ENCODE measurements around the gene LRRC8E.

Gene LRRC8E

DNA sequence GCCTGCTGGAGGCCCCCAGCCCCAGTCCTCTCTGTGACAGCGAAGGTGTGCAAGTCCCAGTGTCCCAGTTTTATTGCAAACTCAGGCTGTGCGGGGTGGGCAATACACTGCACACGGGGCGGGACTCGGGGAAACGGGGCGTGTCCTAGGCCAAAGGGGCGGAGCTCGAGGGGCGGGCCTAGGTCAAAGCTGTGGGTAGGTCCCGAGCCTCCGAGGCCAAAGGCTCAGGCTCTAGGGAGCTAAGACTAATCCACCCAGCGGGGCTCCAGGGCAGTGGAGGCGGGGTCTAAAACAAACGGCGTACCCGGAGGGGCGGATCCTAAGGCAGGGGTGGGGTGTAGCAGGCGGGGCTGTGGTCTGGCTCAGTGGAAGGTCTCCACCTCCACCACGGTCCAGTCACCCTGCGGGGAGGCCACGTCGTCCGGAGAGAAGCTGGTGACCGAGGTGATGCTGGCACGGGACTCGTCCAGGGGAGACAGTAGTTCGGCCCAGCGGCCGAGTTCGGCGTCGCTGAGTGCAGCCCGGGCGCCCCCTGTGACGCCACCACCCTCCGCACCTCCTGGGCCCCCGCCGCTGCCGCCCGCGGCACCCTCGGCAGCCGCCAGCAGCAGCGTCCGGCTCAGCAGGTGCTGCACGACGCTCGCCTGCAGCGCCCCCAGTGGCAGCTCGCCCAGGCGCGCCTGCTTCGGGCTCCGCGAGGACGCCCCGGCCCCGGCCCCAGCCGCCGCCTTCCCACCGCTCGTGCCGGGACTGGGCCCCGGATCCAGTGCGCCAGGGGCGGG, 19.4 kb upstream of the LRRC8E start:
- peak; percentile 81 for DNase-seq

DNA sequence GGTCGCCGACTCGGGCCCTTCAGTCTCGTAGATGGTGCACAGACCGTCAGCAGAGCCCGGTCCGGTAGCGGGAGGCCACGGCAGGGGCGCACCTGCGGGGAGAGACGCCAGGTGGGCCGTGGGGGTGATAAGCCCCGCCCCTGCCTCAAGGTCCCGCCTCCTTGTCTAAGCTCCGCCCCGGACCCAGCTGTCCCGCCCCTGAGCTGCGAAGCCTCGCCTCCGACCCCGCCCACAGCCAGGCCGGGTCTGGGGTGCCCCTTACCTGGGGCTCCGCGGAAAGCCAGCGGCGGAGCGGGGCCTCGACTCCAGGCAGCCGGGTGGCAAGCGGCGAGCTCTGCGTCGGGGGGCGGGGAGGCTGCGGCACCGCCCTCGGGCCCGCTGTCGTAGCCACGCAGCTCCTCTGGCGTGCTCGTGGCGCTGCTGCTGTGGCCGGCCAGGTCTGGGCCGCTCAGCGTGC, 18.8 kb upstream of the LRRC8E start:
- peak; percentile 81 for DNase-seq

DNA sequence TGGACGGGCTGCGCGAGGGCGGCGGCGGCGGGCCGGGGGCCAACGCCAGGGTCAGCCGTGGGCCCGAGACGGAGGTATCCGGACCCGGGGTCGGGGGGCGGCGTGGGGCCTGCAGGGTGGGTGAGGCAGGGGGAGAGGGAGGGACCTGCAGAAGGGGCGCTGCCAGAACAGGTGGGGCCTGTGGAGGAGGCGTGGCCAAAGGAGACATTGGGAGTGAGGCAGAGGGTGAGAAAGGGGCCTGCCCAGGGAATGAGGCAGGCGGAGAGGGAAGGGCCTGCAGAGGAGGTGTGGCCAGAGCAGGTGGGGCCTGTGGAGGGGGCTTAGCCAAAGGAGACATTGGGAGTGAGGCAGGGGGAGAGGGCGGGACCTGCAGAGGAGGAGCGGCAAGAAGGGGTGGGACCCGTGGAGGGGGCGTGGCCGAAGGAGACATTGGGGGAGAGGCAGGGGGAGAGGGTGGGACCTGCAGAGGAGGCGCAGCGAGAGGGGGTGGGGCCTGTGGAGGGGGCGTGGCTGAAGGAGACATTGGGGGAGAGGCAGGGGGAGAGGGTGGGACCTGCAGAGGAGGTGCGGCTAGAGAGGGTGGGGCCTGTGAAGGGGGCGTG, 18.3 kb upstream of the LRRC8E start:
- DNase-seq: peak; percentile 77

DNA sequence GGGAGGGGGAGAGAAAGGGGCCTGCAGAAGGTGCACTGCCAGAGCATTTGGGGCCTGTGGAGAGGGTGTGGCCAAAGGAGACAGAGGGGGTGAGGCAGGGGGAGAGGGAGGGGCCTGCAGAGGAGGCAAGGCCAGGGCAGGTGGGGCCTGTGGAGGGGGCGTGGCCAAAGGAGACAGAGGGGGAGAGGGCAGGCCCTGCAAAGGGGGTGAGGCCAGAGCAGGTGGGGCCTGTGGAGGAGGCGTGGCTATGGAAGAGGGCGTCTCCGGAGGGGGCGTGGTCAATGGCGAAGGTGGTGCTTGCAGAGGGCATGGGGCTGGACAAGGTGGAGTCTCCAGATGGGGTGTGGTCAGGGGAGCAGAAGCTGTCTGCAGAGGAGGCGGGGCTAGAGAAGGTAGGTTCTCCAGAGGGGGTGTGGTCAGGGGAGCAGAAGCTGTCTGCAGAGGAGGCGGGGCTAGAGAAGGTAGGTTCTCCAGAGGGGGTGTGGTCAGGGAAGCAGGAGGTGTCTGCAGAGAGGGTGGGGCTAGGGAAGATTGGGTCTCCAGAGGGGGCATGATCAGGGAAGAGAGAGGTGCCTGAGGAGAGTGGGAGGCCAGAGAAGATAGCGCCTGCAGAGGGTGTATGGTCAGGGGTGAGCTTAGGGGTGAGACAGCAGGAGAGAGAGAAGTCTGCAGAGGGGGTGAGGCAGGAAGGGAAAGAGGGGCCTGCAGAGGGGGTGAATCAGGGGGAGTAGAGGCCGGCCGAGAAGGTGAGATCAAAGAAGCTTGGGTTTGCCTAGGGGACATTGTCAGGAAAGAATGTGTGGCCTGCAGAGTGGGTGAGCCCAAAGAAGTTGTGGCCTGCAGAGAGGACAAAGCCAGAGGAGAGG, 17.5 kb upstream of the LRRC8E start:
- DNase-seq: peak; percentile 85

DNA sequence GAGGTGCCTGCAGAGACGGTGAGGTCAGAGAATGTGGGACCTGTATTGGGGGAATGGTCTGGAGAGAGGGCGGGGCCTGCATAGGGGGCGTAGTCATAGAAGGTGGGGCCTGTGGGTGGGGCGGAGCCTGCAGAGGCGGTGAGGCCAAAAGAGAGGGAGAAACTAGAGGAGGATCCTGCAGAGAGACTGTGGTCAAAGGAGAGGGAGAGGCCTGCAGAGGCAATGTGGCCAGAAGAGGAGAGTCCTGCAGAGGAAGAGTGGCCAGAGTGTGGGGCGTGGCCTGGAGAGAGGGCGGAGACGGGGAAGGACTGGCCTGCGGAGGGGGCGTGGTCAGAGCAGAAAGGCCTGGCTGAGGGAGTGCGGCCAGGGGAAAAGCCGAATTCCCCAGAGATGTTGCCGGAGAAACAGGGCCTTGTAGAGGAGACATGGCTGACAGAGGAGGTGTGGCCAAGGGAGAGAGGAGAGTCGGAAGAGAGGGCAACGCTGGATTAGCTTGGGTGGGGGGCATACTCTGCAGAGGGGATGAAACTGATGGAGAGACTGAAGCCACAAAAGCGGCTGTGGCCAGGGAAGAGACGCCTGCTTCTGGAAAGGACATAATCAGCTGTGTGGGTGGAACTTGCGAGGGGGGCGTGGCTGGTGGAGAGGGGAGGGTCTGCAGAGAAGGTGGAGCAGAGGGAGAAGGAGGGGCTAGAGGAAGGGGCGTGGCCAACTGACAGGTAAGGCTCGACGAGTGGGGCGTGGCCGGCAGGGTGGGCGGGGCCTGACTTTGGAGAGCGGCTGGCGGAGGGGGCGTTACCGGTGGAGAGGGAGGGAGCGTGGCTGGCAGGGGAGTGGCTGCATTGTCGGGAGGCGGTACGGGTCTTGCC, 16.6 kb upstream of the LRRC8E start:
- peak; percentile 94 for DNase-seq

DNA sequence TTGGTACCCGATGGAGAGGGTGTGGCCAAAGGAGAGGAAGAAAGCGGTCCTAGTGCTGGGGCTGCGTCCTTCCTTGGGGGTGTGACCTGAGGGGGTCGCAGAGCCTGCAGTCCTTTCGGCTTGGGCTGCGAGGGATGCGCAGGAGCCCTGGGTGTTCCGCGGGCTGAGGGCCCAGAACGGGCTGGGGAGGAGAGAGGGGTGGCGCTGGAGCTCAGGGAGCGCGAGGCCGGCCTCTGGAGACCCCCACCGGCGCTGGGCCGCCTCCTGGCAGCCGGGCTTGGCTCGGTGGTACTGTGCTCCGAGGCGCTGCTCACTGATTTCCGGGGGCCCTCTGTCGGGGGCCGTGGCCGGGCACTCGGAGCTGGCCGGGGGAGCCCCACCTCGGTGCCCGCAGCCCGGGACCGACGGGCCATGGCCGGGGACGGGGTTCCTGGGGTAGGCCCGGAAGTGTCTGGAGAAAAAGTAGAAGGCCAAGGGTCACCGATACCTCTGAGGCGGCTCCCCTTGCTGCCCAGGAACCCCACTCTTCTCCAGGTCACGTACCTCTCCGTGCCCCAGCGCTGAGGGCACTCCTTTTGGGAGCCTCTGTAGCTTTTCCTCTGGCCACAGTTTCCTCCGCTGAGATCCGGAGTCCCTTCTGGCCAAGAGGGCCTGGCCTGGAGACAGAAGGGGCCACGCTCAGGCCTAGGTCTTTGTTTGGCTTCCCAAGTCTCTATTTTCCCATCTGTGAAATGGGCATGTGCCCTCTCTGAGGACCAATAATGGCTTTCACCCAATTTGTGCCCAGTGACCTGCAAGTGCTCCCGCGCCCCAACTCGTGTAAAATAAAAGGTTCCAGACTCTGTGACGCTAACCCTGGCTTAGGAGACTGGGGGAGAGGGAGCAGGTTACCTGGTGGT, 15.8 kb upstream of the LRRC8E start:
- DNase-seq: no peak

DNA sequence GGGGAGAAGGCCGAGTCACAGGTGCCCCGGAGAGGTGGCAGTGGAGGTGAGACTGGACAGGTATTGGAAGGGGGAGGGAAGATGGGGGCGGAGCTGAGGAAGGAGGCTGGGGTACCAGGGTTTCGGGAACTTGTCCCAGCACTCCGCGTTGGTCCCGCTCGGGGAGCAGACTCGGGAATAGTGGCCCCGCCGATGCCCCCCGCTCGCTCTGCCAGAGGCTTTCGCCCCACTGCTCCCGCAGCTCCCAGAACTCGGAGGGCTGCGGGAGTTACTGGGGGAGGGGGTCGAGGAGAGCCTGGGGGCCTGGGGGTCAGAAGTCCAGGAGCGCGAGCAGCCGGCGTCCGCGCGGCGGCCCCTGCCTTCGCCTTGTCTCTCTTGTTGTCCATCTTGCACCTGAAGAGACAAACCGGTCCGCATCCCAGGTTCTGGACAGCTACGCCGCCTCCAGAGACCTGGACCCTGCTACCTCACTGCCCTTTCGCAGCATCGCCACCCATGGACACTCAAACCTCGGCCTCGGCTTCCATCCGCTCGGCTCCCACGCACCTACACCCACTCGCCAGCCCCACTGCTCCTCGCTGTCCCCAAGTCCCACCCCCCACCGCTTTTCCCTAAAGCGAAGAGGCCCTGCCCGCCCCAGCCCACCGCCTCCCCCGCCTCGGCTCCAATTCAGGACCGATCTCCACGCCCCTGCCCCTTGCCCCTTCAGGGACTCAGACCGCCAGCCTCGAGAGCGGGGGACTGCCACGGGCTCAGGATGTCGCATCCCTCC, 14.8 kb upstream of the LRRC8E start:
- DNase-seq: no peak

DNA sequence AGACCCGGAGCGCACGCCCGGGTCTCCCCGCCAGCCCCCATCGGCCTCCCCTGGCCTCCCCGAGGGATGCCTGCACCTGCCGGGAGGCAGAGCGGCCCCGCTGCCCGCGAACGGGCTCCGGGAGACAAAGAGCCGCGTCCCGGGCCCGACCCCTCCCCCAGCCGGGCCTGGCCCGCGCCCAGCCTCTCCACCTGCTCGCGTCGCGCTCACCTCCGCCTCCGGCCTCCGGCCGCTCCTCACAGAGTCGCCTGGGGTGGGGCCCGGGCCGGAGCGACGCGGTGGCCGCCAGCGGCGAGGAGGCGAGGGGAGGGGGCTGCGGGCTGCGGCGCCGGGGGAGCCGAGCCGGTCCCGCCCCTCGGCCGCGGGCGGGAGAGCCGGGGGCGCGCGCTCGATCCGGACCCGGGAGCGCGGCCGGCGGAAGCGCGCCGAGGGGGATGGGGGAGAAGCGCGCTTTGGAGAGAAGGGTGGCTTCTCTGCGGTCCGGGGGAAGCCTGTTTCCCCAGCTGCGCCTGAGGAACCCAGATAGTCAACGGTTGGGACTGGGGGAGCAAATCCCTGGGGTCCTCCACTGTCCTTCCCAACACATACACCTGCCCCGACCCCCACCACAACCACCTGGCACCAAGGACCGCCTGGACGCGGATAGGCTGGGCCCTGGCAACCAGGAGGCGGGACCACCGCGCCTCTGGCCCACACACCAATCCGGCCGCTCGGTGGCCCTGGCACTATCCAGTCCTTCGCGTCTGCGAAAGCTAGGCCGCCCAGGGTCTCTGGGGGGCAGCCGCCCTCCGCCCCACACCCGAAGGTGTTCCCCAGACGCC, 14.0 kb upstream of the LRRC8E start, which contains the start of gene PRR36:
Gene PRR36, minus strand, starts transcription at position 315 of the 821 bp plus-strand sequence. CDS start 701 bp downstream, outside the sequence.
- no peak for DNase-seq

DNA sequence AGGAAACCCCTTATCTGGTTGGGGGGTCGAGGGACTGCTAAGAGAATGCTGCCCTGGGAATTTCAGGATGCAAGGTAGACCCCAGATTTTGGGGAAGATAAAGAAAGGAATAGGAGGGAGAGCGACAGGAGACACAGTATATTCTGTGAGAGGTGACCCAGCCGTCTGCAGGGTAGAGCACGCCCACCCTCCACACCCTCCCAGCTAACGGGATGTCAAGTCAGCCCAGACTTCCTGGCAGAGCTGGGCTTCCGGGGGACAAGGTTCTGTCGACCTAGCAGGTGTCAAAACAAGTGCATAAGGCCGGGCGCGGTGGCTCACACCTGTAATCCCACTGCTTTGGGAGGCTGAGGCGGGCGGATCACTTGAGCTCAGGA, 13.4 kb upstream of the LRRC8E start:
- no peak for DNase-seq

DNA sequence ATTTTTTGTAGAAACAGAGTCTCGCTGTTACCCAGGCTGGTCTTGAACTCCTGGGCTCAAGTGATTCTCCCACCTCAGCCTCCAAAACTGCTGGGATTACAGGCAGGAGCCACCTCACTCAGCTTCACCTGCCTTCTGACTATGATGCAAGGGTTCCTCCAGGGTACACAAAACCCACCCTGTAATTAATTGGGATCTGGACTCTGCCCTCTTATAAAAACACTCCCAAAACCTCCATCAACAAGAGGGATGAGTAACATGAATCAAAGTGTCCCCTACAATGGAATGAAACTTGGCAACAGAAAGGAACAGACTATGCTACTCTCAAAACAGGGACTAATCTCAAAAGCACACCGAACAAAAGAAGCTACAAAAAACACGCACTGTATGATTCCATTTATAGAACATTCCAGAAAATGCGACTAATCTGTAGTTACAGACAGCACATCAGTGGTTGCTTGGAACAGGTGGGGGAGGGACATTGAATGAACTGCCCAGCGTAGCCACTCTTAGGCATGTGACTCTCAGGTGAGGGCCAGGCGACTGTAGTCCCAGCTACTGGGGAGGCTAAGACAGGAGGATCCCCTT, 11.0 kb upstream of the LRRC8E start:
- no peak for DNase-seq

DNA sequence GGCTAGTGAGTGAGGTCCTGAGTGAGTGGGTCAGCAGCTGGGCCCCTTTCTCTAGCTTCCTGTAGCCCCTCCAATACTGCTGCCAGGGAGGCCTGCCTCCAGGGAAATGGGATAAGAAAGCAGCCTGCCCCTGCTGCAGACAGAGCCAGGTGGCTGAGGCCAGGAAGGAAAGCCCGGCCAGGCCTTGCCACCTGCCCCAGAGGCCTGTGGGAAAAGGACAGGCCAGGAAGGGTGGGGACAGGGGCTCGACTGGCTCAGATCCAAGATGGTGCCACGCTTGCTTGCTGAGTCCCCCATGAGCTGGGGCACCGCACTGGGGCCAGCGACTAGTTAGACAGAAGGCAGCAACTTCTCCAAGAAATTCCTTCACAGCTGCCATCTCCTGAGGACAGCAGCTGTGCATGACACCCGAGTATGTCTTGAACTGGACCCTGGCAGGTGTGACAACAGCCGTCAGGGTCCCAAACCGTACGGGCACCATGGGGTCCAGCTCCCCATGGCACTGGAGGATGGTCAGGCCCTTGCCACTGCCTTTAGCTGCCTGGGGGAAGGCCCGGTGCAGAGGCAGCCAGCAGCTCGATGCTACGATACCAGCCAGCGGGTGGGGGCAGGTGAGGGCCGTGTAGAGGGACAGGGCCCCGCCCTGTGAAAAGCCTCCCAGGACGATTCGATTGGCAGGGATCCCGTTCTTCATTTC, 9.1 kb upstream of the LRRC8E start:
- DNase-seq: no peak

DNA sequence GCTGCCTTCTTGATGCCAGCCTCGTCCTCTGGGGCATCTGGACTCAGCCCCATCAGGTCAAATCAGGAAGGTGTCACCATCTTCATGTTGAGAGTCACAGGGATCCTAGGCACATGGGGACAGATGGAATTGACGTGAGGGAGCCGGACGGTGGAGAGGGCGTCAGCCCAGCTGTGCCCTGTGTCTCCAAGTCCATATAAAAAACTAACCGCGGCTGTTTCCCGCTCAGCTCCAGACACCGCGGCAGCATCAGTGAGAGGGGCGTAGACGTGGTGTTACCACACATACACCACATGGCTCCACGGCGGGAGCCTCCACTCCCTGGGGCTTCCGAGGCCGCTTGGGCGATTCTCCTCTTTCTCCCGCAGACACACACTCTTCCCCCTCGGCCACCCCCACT, 8.5 kb upstream of the LRRC8E start:
- no peak for DNase-seq

DNA sequence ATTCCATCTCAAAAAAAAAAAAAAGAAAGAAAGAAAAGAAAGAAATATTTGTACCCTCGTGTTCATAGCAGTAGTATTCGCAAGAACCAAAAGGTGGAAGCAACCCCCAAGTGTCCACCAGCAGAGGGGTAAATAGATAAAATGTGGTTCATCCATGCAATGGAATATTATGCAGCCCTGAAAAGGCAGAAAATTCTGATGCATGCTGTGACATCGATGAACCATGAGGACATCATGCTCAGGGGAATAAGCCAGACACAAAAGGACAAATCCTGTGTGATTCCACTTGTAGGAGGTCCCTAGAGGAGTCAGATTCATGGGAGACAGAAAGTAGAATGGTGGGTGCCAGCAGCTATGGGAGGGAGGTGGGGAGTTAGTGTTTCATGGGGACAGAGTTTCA, 6.4 kb upstream of the LRRC8E start:
- DNase-seq: no peak

DNA sequence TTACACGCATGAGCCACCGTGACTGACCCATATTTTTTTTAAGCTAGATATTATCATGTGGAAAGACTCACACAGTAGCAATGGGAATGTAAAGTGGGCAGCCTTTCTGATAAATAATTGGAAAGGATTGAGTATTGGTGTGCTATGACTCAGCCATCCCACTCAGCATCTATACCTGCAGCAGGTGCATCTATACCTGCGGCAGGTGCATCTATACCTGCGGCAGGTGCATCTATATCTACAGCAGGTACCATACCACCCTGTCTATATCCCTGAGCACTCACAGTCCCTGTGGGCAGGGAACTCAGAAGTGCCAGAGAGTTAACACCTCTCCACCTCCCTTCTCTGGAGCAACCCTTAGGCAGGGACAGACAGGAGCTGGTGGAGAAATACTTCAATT, 5.2 kb upstream of the LRRC8E start:
- DNase-seq: no peak

DNA sequence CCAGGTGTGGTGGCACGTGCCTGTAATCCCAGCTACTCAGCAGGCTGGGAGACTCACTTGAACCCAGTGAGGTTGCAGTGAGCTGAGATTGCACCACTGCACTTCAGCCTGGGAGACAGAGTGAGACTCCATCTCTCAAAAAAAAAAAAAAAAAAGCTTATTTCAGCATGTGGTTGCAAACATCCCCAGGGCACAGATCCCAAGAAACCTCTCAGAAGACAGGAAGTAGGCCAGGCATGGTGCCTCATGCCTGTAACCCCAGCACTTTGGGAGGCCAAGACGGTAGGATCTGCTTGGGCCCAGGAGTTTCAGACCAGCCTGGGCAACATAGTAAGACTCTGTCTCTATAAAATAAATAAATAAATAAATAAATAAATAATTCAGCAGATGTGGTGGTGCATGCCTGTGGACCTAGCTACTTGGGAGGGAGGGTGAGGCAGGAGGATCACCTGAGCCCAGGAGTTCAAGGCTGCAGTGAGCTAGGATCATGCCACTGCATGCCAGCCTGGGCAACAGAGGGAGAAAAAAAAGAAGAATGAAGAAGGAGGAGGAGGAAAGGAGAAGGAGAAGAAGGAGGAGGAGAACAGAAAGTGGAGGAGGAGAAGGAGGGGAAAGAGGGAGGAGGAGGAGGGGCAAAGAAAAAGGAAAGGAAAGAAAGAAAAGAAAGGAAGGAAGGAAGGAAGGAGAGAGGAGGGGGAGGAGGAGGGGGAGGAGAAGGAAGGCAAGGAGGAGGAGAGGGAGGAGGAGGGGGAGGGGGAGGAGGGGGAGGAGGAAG, 4.3 kb upstream of the LRRC8E start:
- no peak for DNase-seq

DNA sequence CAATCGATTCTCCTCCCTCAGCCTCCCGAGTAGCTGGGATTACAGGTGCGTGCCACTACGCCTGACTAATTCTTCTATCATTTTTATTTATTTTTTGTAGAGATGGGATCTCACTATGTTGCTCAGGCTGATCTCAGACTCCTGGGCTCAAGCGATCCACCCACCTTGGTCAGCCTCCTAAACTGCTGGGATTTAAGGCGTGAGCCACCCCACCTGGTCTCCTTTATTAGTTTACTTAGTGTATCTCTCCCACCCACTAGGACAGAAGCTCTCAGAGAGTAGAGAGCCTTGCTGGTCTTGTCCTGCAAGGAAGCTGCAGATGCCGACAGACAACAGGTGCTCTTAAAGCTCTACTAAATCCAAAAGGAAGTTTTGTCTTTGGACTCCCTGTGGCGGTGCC, 2.5 kb upstream of the LRRC8E start:
- DNase-seq: no peak

DNA sequence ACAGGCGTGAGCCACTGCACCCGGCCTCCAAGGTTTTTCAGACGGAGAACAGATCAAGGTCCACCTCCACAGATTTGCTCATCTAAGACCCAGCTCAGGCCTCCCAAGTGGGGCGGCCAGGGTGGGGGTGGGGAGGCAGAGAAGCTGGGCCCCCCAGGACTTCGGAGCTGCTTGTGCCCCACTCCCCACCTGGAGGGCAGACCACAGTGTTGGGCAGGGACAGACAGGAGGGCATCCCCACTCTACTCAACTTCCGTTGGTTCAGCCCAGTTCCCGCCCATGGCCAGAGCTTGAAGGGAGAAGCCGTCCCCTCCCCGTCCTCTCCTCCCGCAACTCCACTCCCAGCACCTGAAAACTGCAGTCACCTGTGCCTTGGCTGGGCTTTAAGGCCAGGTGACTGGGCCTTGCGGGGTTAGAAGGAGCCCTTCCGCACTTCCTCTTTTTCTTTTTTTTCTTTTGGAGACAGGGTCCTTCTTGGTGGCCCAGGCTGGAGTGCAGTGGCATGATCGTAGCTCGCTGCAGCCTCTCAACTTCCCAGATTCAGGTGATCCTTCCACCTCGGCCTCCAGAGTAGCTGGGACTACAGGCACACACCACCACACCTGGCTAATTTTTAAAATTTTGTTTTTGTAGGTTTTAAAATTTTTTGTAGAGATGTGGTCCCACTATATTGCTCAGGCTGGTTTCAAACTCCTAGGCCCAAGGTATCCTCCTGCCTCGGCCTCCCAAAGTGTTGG, 734 bp upstream of the LRRC8E start:
- no peak for DNase-seq

Data from stimulated activated CD4-positive, alpha-beta T cell treated with anti-CD3 and anti-CD28 coated beads, Interleukin-1b, Interleukin-23, amount 100 ng/mL, for 48 hours (primary cell).